Inflammatory macrophage (primary cell): ENCODE measurements around the gene MAPK1.
"Not testable (repeated sequence)": the region's sequence is repeated elsewhere in the genome, so short reads cannot be mapped to it uniquely, and the experiment has no call there.

ENCODE experiments used
- DNase-seq, 2 donors: peaks; one replicate each; pipeline ENCODE4 v3.0.0-alpha.2; 2020 to 2022

The MAPK1 gene

GRCh38 chr22:21818487-21819182 lies 48.8 kb downstream of the MAPK1 start:
- DNase-seq = peak; percentile 58 to 78

GRCh38 chr22:21817497-21817853 lies 50.0 kb downstream of the MAPK1 start:
- not testable (repeated sequence) for DNase-seq

GRCh38 chr22:21816787-21817496 lies 50.5 kb downstream of the MAPK1 start:
- DNase-seq = peak; percentile 92 to 97

GRCh38 chr22:21816472-21816786 lies 51.0 kb downstream of the MAPK1 start:
- no peak for DNase-seq

- no peak for DNase-seq
Measured at GRCh38 chr22:21815958-21816357, 51.5 kb downstream of the MAPK1 start.

- DNase-seq = no peak
Measured at GRCh38 chr22:21815357-21815756, 52.1 kb downstream of the MAPK1 start.

GRCh38 chr22:21811982-21812381 lies 55.5 kb downstream of the MAPK1 start:
- no peak for DNase-seq

GRCh38 chr22:21807544-21808529 lies 59.6 kb downstream of the MAPK1 start:
- no peak for DNase-seq

GRCh38 chr22:21805325-21805724 lies 62.1 kb downstream of the MAPK1 start:
- not testable (repeated sequence) for DNase-seq

- DNase-seq = peak; percentile 34 to 72
Measured at GRCh38 chr22:21803811-21804249, 63.6 kb downstream of the MAPK1 start.

GRCh38 chr22:21802673-21803072 lies 64.8 kb downstream of the MAPK1 start:
- DNase-seq = no peak

GRCh38 chr22:21802056-21802455 lies 65.4 kb downstream of the MAPK1 start:
- DNase-seq = peak in 1 of 2 donors; percentile 47

GRCh38 chr22:21801304-21801644 lies 66.2 kb downstream of the MAPK1 start:
- DNase-seq = not testable (repeated sequence)

GRCh38 chr22:21800552-21801303 lies 66.7 kb downstream of the MAPK1 start:
- DNase-seq = no peak

- no peak for DNase-seq
Measured at GRCh38 chr22:21797444-21798221, 69.8 kb downstream of the MAPK1 start.

GRCh38 chr22:21796863-21797262 lies 70.6 kb downstream of the MAPK1 start:
- peak in 1 of 2 donors; percentile 43 for DNase-seq

GRCh38 chr22:21796231-21796630 lies 71.2 kb downstream of the MAPK1 start:
- no peak for DNase-seq

- DNase-seq = not testable (repeated sequence)
Measured at GRCh38 chr22:21793716-21794115, 73.7 kb downstream of the MAPK1 start.

GRCh38 chr22:21791635-21792625 lies 75.5 kb downstream of the MAPK1 start:
- DNase-seq = no peak
